ENCODE results near the gene CELF1.

Gene CELF1

DNA sequence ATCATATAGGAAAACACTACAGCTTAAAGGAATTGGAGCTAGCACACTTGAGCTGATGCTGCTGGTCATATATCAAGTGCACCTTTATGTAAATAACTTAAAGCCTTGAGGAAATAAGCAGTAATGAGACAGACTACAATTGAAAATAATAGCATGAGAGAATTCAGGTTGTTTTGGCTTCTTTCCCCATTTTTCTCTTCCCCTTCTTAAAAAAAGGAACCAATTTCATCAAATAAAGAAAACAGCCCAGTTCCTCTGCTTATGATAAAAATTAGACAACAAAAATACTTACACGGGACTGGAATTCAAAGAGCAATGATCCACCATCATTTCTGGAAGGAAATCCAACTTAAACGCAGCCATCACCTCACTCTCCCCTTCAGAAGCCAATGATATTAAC, 53.8 kb downstream of the CELF1 start:
- peak overlapping the region in 6 of 21 experiments; percentile 9 to 63 (median 36) for H3K27ac ChIP-seq
- no peak overlapping the region for H3K4me3 ChIP-seq

DNA sequence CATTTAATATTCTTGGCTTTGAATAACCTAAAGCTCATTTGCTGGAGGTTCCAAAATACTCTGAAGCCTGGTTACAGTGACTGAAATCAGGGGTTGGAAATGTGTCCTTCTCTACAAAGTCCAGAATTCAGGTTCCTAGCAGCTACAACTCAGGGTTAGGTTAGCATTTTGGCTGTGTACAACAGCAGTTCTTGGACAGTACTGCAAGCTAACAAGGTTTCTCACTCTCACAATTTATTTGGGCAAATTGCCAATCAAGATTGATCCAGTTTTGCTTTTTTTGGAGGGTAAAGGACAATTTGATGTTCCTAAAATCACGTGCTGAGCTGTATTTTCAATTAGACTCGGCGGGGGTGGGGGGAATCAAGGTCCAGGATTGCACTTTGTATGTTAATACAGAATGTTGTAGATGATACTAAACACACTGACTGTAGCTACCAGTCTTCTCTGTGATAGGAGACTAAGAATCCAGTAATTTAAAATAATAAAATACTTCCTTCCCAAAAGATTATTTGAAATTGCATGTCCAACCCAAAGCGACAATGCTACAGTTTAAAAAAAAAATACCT, 54.3 kb downstream of the CELF1 start:
- Histone ChIP-seq H3K27ac (peak overlapping the region in 2 of 21 experiments; percentile 16 to 44), H3K4me3 (no peak overlapping the region)

DNA sequence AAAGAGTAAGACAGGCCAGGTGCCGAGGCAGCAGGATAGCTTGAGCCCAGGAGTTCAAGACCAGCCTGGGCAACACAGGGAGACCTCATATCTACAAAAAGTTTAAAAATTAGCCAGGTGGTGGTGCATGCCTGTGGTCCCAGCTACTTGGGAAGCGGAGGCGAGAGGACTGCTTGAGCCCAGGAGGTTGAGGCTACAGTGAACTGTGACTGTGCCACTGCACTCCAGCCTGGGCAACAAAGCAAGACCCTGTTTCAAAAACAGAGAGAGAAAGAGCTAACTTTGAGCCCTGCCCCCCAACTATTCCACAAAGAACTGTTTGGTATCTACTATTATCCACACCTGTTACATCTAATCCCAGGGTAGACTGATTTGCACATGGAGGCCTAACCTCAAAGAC, 54.8 kb downstream of the CELF1 start:
- no peak overlapping the region for H3K4me3 ChIP-seq
- peak overlapping the region in 1 of 21 experiments; percentile 16 for H3K27ac ChIP-seq

DNA sequence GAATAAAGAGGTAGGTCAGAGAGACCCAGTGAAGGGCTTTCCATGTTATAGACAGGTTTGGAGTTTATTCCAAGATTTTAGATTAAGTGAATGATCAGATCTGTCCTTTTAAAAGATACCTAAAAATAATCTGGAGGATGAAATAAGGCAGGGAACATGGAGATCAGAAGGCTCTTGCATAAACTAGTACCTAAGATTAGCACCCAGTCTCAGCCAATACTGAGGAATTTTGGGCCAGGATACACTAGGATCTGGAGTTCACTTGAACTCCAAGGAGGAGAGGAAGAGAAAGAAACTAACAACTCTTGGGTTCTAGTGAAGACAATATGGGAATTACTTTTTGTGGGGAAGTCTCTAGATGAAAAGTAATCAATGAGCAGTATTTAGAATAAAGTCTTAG, 56.1 kb downstream of the CELF1 start:
- Histone ChIP-seq H3K4me3 (no peak overlapping the region), H3K27ac (peak overlapping the region in 1 of 21 experiments; percentile 16)

DNA sequence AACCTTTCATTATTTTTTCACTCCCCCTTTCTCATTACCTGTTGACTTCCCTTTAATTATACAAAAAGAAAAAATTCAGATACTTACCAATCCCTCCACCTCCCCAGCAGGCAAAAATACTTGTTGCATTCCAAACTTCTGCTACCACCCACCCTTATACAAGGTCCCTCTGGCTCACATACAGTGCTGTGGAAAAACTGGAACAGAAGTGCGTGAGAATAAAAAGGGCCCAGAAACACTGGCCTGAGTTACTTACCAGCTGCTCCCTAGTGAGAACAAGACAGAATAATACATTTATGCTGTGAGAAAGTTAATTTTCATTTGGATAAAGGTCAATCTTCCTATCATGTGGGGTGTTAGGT, 57.1 kb downstream of the CELF1 start:
- H3K27ac ChIP-seq = peak overlapping the region in 1 of 21 experiments; percentile 27
- H3K4me3 ChIP-seq = no peak overlapping the region

DNA sequence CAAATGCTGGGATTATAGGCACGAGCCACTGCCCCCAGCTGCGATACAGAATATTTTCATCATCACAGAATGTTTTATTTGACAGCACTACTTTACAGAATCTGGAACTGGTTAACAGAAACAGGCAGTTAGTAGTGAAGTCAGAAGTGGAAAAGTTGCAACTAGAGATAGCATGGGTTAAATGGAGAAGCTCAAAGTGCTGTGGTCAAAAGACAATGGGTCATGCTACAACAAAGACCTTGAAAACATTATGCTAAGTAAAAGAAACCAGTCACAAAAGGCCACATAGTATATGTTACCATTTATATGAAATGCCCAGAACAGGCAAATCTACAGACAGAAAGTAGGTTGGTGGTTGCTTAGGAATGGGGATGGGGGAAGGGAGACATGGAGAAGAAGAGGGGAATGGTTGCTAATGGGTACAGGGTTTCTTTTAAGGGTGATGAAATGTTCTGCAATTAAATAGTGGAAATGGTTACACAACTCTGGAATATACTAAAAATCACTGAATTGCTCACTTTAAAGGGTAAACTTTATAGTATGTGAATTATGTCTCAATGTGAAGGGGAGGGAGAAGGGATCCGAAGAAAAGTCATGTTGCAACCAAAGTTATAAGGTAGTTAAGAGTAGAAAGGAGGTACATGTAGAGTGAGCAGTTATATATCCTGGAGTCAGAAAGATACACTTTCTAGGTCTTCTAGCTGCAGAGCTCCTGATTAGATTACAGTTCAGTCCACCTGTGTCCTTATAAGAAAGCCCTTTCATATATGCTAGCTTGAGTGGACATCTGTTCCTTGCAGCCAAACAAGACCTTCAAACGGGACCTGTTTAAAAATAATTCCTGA, 57.7 kb downstream of the CELF1 start:
- Histone ChIP-seq H3K4me3 (no peak overlapping the region), H3K27ac (peak overlapping the region in 3 of 21 experiments; percentile 8 to 37 (median 24))

DNA sequence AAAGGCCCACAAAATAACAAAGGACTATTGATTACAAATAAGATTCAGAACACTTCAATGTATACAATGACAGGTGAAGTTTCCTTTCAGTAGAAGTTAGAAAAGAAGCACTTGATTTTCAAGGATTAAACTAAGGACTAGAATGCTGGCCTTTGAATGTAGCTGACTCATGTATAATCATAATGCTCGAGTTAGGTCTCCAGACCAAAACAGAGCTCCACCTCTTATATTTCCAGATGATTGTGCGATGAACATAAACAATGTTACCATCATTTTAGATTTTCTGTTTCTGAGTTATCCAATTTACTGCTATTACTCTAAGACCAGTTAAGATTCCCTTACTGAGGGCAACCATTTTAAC, 63.6 kb downstream of the CELF1 start:
- no peak overlapping the region for H3K27ac ChIP-seq
- H3K4me3 ChIP-seq = no peak overlapping the region

DNA sequence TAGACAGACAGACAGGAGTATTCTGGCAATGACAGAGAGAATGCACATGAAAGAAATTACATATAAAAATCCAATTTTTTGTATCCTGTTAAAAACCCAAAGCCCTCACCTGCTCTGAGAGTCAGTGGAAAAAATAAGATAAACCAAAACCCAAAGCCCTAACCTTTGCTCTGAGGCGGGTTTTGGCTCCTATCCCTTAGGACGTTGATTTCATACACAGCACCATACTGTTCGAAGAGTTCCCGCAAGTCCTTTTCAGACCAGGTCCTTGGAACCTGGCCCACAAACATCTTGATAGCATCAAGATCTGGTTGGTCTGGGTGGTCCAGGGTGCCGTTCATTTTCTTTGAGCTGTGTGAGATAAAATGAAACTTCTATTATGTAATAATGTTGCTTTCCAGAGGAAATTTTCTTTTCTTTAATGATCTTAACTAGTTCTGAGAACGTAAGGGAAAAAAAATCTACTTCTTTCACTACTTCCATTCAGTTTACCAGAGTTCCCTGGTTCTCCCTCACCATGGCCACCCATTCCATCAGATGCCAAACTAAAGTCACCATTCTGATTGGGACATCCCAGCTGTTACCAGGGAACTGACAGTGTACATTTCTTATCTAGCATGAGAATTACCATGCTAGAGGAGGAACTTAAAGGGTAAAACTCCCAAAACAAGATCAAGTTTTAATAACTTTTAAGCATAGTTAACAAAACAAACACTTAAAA, 64.1 kb downstream of the CELF1 start:
- H3K4me3 ChIP-seq = no peak overlapping the region
- peak overlapping the region in 1 of 21 experiments; percentile 6 for H3K27ac ChIP-seq

DNA sequence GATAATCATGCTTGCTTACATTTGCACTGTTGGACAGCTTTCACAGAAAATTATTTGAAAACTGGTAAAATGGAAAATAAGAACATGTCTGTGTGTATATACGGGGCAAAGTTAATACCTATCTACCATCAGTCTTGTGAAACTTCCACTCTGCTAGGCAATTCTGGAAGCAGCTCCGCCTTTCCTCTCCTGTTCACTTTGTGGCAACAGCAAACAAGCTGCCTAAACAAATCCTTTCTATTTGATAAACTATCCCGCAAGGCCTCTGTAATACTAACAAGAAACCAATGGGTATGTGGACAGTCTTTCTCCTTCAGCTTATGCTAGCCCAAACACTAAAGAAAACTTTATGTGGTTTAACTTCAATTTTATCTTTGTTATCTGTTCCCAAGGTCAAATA, 64.8 kb downstream of the CELF1 start:
- H3K4me3 ChIP-seq = no peak overlapping the region
- H3K27ac ChIP-seq = peak overlapping the region in 2 of 21 experiments; percentile 6 to 25

DNA sequence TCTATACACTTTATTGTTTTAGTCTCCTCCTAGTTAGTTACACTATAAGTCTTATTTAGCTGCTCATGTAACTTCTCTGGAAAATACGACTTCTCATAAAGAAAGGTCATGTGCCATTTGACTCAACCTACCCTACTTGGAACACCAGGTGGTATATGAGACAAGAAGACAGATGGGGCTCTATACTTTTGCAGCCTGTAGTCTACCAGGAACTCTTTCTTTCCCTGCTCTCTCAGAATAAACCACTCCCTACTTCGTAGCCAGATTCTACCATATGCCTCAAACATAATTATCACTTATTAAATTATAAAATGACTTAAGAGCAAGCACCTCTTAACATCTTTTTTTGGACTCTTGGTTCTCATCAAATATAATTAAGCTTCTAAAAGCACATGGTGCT, 65.5 kb downstream of the CELF1 start:
- Histone ChIP-seq H3K27ac (no peak overlapping the region), H3K4me3 (no peak overlapping the region)

DNA sequence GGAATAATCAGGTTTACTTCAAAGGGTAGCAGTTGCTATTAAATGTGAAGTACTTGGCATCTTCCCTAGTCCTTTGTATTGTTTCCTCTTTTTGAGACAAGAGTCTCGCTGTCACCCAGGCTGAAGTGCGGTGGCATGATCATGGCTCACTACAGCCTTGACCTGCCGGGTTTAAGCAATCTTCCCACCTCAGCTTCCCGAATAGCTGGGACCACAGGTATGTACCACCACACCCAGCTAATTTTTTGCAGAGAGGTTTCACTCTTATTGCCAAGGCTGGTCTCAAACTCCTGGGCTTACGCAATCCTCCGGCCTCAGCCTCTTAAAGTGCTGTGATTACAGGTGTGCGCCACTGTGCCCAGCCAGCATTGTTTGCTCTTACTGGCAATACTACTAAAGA, 67.8 kb downstream of the CELF1 start:
- Histone ChIP-seq H3K4me3 (no peak overlapping the region), H3K27ac (no peak overlapping the region)

DNA sequence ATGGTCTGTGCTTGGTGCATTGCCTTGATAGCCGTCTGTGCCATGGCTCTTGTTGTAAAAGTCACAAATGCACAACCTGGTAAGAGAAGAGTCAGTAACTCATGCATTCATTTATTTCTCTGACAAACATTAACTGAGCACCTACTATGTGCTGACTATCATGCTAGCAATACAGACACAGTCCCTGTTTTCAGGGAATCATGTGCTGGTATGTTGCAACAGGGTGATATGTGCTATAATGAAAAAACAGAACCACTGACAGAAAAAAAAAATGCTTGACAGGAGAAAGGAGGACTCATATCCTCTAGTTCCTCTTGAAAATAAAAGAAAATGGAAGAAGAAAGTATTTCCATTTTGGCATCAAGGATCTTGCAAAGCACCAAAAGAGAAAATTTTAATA, 69.5 kb downstream of the CELF1 start:
- no peak overlapping the region for H3K27ac ChIP-seq
- H3K4me3 ChIP-seq = no peak overlapping the region

DNA sequence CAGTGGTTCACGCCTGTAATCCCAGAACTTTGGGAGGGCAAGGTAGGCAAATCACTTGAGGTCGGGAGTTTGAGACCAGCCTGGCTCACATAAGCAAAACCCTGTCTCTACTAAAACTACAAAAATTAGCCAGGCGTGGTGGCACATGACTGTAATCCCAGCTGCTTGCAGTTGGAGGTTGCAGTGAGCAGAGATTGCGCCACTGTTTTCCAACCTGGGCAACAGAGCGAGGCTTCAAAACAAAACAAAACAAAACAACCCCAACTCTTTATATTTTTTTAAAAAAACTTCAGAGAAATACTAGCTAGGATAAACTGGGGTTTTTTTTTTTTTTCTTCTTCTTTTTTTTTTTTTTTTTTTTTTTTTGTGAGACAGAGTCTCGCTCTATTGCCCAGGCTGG, 72.2 kb downstream of the CELF1 start:
- Histone ChIP-seq H3K4me3 (no peak overlapping the region), H3K27ac (no peak overlapping the region)

DNA sequence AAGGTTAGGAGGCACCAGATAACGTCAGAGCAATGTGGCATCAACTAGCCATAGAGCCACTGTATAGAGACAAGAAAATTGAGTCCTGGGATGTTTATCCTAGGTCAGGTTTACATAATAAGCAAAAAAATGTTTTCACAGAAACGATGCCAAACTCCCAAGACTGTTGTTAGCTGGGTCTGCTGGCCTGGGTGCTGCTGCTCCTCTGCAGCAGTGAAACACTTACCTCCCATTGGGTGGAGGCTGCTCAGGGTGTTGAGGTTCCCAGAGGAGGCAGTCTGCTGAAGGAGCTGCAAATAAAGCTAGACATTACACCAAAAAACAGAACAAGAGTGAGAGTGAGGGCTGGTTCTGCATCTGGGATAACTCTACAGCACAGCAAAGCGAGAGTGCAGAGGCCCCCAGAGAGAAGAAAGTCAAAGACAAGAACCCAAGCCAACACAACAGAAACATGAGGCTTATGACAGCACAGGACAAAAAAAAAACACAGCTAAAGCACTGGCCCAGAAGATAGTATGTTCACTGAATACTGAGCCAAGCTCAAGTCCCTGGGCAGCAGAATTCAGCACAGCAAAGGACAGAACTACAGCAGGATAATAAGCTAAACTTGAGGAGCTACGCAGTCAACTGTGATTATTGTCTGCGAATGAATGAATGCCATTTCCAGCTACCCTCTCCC, 74.1 kb downstream of the CELF1 start:
- no peak overlapping the region for H3K4me3 ChIP-seq
- no peak overlapping the region for H3K27ac ChIP-seq

DNA sequence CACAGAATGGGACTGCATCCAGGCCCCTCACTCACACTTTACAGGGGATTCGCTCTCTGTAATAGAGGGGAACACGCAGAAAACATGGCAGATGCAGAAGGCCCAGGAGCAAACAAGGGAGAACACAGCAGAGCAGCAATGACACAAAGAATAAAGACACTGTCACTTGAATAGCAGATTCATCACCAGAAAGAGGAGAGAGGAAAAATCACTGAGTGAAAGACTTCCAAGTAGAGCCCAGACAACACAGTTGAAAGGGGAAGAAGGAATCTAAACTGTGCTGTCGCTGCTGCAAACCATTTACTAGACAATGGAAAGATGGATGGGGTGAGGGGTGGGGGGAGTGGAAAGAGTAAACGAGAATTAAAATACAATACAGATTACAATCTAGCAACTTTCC, 75.2 kb downstream of the CELF1 start:
- Histone ChIP-seq H3K27ac (peak overlapping the region in 2 of 21 experiments; percentile 32 to 70), H3K4me3 (no peak overlapping the region)

DNA sequence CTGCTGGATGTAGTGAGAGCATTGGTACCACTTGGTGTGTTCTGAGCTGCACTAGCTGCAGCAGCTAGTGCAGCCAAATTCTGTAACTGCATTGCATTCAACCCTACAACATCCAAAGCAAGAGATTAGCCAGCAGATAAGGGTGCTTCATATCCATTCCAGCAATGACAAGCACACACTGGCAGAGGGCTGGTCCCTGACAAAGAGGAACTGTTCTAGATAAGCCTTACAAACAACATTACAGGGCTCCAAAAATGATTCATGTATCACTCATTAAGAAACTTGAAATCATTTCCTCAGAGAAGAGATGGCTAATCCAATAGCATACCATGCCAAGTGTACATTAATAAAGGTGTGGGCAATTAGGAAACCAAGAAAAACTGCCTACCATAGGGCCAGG, 75.6 kb downstream of the CELF1 start:
- no peak overlapping the region for H3K4me3 ChIP-seq
- peak overlapping the region in 2 of 21 experiments; percentile 32 to 70 for H3K27ac ChIP-seq

DNA sequence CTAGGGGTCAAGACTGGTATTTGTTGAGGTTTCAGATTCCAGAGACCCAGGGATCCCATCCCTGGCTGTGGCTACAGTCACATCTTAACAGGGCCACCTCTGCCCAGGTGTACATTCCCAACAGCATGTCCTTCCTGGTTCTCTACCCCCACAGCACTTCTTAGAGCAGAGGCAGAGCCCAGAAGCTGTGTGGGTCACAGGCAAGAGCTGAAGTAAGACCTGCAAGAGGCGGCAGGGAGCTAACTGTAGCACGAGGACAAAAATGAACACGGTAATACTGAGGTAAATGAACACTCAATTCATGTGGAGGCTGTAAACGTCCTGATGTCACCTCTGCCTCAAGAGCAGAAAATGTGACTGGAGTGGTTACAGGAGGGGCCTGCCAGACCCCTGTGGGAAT, 82.3 kb downstream of the CELF1 start:
- no peak overlapping the region for H3K27ac ChIP-seq
- no peak overlapping the region for H3K4me3 ChIP-seq

DNA sequence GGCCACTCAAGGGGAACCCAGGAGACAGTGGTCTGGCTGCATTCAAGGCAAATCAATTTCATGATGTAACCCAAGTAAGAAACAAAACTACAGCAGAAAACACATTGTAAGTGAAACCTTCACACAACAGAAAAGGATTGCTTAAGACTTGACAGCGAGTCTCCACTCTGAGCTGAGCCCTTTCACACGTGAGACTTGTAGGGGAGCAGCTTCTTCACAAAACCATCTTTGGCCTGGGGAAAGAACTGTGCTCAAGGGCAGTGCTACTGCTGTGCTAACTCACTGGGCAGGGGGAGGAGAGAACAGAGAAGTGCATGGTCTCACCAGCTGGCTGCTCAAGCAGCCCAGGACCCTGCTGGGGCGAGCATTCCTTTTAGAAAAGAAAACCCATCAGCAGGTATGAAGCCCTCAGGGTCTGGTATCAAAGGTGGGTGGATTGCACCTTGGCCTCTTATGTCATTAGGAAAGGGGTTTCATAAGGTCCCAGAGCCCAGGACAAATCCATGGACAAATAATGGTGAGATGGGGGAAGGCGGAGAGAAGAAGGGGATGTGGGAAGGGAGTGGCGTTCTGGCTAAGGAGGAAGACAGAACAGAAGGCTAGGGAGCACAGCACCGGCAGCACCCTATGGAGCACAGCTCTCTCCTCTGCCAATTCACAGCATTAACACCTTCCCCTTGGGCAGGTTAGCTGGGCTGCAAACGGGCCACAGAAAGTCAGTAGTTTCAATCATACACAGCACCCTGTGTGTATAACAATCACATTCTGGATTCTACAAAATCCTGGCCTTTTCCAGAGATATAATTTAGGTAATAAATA, 83.4 kb downstream of the CELF1 start:
- Histone ChIP-seq H3K4me3 (no peak overlapping the region), H3K27ac (peak overlapping the region in 3 of 21 experiments; percentile 14 to 44 (median 22))

DNA sequence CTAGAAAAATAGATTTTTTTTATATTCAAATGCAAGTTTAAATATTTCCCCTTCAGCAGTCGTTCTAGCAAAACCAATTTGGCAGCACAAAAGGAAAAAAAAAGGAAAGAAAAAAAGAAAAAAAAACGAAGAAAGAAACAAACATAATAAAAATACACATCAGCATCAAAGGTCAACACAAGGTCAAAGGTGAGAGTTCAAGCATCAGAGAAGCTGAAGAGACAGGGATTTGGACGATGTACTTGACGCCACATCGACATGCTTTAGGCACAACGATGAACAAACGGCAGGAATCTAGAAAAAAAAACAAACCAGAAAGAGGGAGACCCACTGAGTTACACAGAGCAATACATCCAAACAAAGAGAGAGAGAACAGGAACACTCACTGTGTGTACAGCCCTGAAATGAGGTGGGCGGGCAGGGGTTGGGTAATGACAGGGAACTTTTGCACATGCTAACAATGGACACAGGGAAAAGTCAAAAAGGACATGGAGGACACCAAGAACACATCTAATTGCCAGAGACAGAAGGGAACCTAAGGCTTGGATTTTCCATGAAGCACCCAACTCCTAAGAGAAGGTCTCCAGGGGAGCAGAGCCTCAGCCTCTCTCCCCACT, 84.2 kb downstream of the CELF1 start:
- peak overlapping the region in 4 of 21 experiments; percentile 6 to 44 (median 18) for H3K27ac ChIP-seq
- H3K4me3 ChIP-seq = no peak overlapping the region

All from skin epidermis (tissue), 12 donors.